ENCODE data around the gene ARL15. TPM values are rescaled to one million over a fixed set of nuclear protein-coding genes. Genes with fewer than 3 reads are reported as not detected.

ARL15 gene
- total and polyA plus RNA-seq, 9 of the 15 experiments (the other 6 are each of a cell fraction or from before 2014, with no cell fraction given), result 18.5 to 80.4 (median 57.0) TPM

GRCh38 chr5:54325610-54326311, 15.4 kb upstream of the ARL15 start (continued):
- TF ChIP-seq HES1 (IDR thresholded peaks at IDR 0.05; ENCODE audit: low read depth), result peak; percentile 91
- no peak for TF ChIP-seq ZNF785 (CRISPR knock-in tag; IDR thresholded peaks at IDR 0.05)
- peak in 1 of 2 experiments; percentile 85; a peak in 2 of 4 replicates for TF ChIP-seq ETV6 (IDR thresholded peaks at IDR 0.05; ENCODE audit: borderline replicate concordance in 1 of 2, low read depth in 2 of 2, low read length in 1 of 2)
- TF ChIP-seq ETV6 (CRISPR knock-in tag; IDR thresholded peaks at IDR 0.05; ENCODE audit: borderline replicate concordance), result no peak
- no peak for TF ChIP-seq PCBP2 (IDR thresholded peaks at IDR 0.05; ENCODE audit: low read depth, low read length, poor library complexity, severe bottlenecking)
- TF ChIP-seq ZNF766 (CRISPR knock-in tag; conservative IDR thresholded peaks at IDR 0.05), result peak; percentile 85
- TF ChIP-seq ZNF408 (CRISPR knock-in tag; IDR thresholded peaks at IDR 0.05; ENCODE audit: low read depth), result no peak
- TF ChIP-seq TAL1 (IDR thresholded peaks at IDR 0.05), result peak; percentile 99
- TF ChIP-seq HMG20A (CRISPR knock-in tag; conservative IDR thresholded peaks at IDR 0.05), result no peak
- peak; percentile 90 to 100 for TF ChIP-seq TBL1XR1 (IDR thresholded peaks at IDR 0.05; ENCODE audit: low read length in 2 of 2)
- peak; percentile 68; the same call in 1 of the 2 replicates for TF ChIP-seq ZNF239 (CRISPR knock-in tag; IDR thresholded peaks at IDR 0.05)
- 0 out of 2 replicates have a peak, but pooled peaks have one; percentile 54 for TF ChIP-seq NCOA6 (IDR thresholded peaks at IDR 0.05)
- TF ChIP-seq, protein P1, sequence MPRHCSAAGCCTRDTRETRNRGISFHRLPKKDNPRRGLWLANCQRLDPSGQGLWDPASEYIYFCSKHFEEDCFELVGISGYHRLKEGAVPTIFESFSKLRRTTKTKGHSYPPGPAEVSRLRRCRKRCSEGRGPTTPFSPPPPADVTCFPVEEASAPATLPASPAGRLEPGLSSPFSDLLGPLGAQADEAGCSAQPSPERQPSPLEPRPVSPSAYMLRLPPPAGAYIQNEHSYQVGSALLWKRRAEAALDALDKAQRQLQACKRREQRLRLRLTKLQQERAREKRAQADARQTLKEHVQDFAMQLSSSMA (CRISPR knock-in tag; IDR thresholded peaks at IDR 0.05), result no peak
- TF ChIP-seq MXD1 (CRISPR knock-in tag; IDR thresholded peaks at IDR 0.05; ENCODE audit: borderline replicate concordance, poor library complexity, severe bottlenecking), result no peak
- TF ChIP-seq YBX1 (IDR thresholded peaks at IDR 0.05), result no peak
- no peak for TF ChIP-seq RFX7 (CRISPR knock-in tag; IDR thresholded peaks at IDR 0.05)
- no peak for TF ChIP-seq USF1 (CRISPR knock-in tag; IDR thresholded peaks at IDR 0.05)
- TF ChIP-seq RUNX1 (IDR thresholded peaks at IDR 0.05; ENCODE audit: low read depth), result 0 out of 2 replicates have a peak, but pooled peaks have one; percentile 62
- no peak for TF ChIP-seq RFX5 (IDR thresholded peaks at IDR 0.05; ENCODE audit: low read depth, low read length)
- no peak for TF ChIP-seq ZNF778 (CRISPR knock-in tag; IDR thresholded peaks at IDR 0.05)
- no peak for TF ChIP-seq CHD1 (IDR thresholded peaks at IDR 0.05; ENCODE audit: low read length)
- TF ChIP-seq, protein P2, sequence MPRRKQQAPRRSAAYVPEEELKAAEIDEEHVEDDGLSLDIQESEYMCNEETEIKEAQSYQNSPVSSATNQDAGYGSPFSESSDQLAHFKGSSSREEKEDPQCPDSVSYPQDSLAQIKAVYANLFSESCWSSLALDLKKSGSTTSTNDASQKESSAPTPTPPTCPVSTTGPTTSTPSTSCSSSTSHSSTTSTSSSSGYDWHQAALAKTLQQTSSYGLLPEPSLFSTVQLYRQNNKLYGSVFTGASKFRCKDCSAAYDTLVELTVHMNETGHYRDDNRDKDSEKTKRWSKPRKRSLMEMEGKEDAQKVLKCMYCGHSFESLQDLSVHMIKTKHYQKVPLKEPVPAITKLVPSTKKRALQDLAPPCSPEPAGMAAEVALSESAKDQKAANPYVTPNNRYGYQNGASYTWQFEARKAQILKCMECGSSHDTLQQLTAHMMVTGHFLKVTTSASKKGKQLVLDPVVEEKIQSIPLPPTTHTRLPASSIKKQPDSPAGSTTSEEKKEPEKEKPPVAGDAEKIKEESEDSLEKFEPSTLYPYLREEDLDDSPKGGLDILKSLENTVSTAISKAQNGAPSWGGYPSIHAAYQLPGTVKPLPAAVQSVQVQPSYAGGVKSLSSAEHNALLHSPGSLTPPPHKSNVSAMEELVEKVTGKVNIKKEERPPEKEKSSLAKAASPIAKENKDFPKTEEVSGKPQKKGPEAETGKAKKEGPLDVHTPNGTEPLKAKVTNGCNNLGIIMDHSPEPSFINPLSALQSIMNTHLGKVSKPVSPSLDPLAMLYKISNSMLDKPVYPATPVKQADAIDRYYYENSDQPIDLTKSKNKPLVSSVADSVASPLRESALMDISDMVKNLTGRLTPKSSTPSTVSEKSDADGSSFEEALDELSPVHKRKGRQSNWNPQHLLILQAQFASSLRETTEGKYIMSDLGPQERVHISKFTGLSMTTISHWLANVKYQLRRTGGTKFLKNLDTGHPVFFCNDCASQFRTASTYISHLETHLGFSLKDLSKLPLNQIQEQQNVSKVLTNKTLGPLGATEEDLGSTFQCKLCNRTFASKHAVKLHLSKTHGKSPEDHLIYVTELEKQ (CRISPR knock-in tag; IDR thresholded peaks at IDR 0.05), result 0 out of 2 replicates have a peak, but pooled peaks have one; percentile 47

Measured in K562 (cell line).